ENCODE measurements around the gene MLNR. TPM values are rescaled to one million over a fixed set of nuclear protein-coding genes. Genes with fewer than 3 reads are reported as not detected.

MLNR gene
- total RNA-seq, 1 experiment from 2014 or later: not detected

GRCh38 chr13:49245101-49245500, 25.0 kb downstream of the MLNR start (continued):
- no peak for TF ChIP-seq E2F4 (CRISPR knock-in tag; IDR thresholded peaks at IDR 0.05; ENCODE audit: borderline replicate concordance, low read depth)
- TF ChIP-seq MLX (CRISPR knock-in tag; IDR thresholded peaks at IDR 0.05): no peak
- no peak for TF ChIP-seq ZNF121 (CRISPR knock-in tag; IDR thresholded peaks at IDR 0.05)
- no peak for TF ChIP-seq ZNF423 (CRISPR knock-in tag; IDR thresholded peaks at IDR 0.05)
- TF ChIP-seq RORB (CRISPR knock-in tag; IDR thresholded peaks at IDR 0.05): no peak
- no peak for TF ChIP-seq MYBL2 (CRISPR knock-in tag; IDR thresholded peaks at IDR 0.05)
- no peak for TF ChIP-seq JAZF1 (CRISPR knock-in tag; IDR thresholded peaks at IDR 0.05)
- no peak for TF ChIP-seq PREB (CRISPR knock-in tag; IDR thresholded peaks at IDR 0.05; ENCODE audit: borderline replicate concordance)
- TF ChIP-seq ZNF512 (CRISPR knock-in tag; IDR thresholded peaks at IDR 0.05; ENCODE audit: borderline replicate concordance): no peak
- no peak for TF ChIP-seq ZNF425 (CRISPR knock-in tag; conservative IDR thresholded peaks at IDR 0.05)
- TF ChIP-seq EMX1 (CRISPR knock-in tag; IDR thresholded peaks at IDR 0.05): no peak

- H3K4me1 Mint-ChIP-seq: peaks cover 12% of the 10 kb centered on the region
- H3K9me3 Mint-ChIP-seq: no peaks in the 10 kb centered on the region
- TF ChIP-seq E2F5 (CRISPR knock-in tag; IDR thresholded peaks at IDR 0.05) (no peak), ZNF317 (CRISPR knock-in tag; IDR thresholded peaks at IDR 0.05; ENCODE audit: borderline replicate concordance, low read depth) (no peak), ETV6 (CRISPR knock-in tag; IDR thresholded peaks at IDR 0.05) (no peak), ZNF138 (CRISPR knock-in tag; conservative IDR thresholded peaks at IDR 0.05) (no peak), RORB (CRISPR knock-in tag; IDR thresholded peaks at IDR 0.05) (no peak), NR3C1 (CRISPR knock-in tag; conservative IDR thresholded peaks at IDR 0.05; ENCODE audit: low read depth) (no peak), ATF3 (CRISPR knock-in tag; conservative IDR thresholded peaks at IDR 0.05) (no peak), GTF2I (CRISPR knock-in tag; conservative IDR thresholded peaks at IDR 0.05) (no peak), ZNF121 (CRISPR knock-in tag; IDR thresholded peaks at IDR 0.05) (no peak), PRRX2 (CRISPR knock-in tag; IDR thresholded peaks at IDR 0.05) (no peak), PRDM15 (CRISPR knock-in tag; IDR thresholded peaks at IDR 0.05) (no peak), ZNF396 (CRISPR knock-in tag; IDR thresholded peaks at IDR 0.05; ENCODE audit: borderline replicate concordance) (no peak), USF2 (CRISPR knock-in tag; IDR thresholded peaks at IDR 0.05) (no peak)
Observed at GRCh38 chr13:49246850-49247642, 26.9 kb downstream of the MLNR start.

More at GRCh38 chr13:49246850-49247642, 26.9 kb downstream of the MLNR start:
- Mint-ChIP-seq H3K4me3 (peak overlapping the region; percentile 95), H3K27ac (peak overlapping the region; percentile 97), H3K36me3 (no peaks in the 10 kb centered on the region), H3K27me3 (ENCODE audit: low read depth) (peaks cover 18% of the 10 kb centered on the region; the same call in 1 of the 2 replicates)
- ATAC-seq (peak; percentile 38), DNase-seq (ENCODE audit: low spot score) (no peak)
- POLR2A ChIA-PET: interaction anchor here (0.7 to 1.2 kb wide), 2 partner anchors 32 to 34 kb away, joined by 3 to 4 read pairs; no protein-coding TSS in a partner anchor
- CTCF ChIA-PET: interaction anchor here (0.9 to 2.3 kb wide), 4 partner anchors 8 to 360 kb away, joined by 4 to 41 read pairs (median 6); no protein-coding TSS in a partner anchor
